ENCODE data around the gene PSENEN.

GRCh38 chr19:35742121-35742724, 3.2 kb upstream of the PSENEN start, which contains the start of gene IGFLR1:
- no peak for TF ChIP-seq POLR2A (IDR thresholded peaks at IDR 0.05)
- no peak for TF ChIP-seq CTCF (IDR thresholded peaks at IDR 0.05)
- TF ChIP-seq POLR2AphosphoS5 (IDR thresholded peaks at IDR 0.05) = no peak
